ENCODE results near the gene SLC5A11.

Gene SLC5A11

GRCh38 chr16:24845726-24846547, at the start of gene SLC5A11:
SLC5A11 (plus strand) TSS chr16:24845963; CDS start chr16:24858644, 12,681 bp downstream.
- Histone ChIP-seq H3K9me3 (ENCODE audit: control insufficient read depth, low read length) (no peaks in the 10 kb centered on the region), H3K4me2 (ENCODE audit: low read length) (no peak within 1 kb of the TSS), H2AFZ (no peak within 1 kb of the TSS), H3K36me3 (ENCODE audit: control insufficient read depth, insufficient read depth, low read length) (no peaks in the 10 kb centered on the region), H3K27me3 (ENCODE audit: control insufficient read depth, insufficient read depth, low read length) (no peaks in the 10 kb centered on the region), H3K9ac (no peak within 1 kb of the TSS), H3K4me1 (no peaks in the 10 kb centered on the region), H3K27ac (no peak within 1 kb of the TSS), H3K4me3 (ENCODE audit: low read depth, low read length) (no peak within 1 kb of the TSS), H3K79me2 (no peaks in the 10 kb centered on the region)
- TF ChIP-seq CTCF (IDR thresholded peaks at IDR 0.05) = no peak

- H3K4me1 ChIP-seq = no peaks in the 10 kb centered on the region
- H2AFZ ChIP-seq = no peak overlapping the region
- H3K79me2 ChIP-seq = peaks cover 8% of the 10 kb centered on the region
- H3K4me3 ChIP-seq (ENCODE audit: low read depth, low read length) = no peak overlapping the region
- no peak overlapping the region for H3K9ac ChIP-seq
- no peaks in the 10 kb centered on the region for H3K36me3 ChIP-seq (ENCODE audit: control insufficient read depth, insufficient read depth, low read length)
- no peak overlapping the region for H3K27ac ChIP-seq
- H3K9me3 ChIP-seq (ENCODE audit: control insufficient read depth, low read length) = no peaks in the 10 kb centered on the region
- H3K27me3 ChIP-seq (ENCODE audit: control insufficient read depth, insufficient read depth, low read length) = no peaks in the 10 kb centered on the region
- no peak for TF ChIP-seq CTCF (IDR thresholded peaks at IDR 0.05)
- no peak overlapping the region for H3K4me2 ChIP-seq (ENCODE audit: low read length)
Measured at GRCh38 chr16:24800586-24800985, 45.2 kb upstream of the SLC5A11 start.

DNA sequence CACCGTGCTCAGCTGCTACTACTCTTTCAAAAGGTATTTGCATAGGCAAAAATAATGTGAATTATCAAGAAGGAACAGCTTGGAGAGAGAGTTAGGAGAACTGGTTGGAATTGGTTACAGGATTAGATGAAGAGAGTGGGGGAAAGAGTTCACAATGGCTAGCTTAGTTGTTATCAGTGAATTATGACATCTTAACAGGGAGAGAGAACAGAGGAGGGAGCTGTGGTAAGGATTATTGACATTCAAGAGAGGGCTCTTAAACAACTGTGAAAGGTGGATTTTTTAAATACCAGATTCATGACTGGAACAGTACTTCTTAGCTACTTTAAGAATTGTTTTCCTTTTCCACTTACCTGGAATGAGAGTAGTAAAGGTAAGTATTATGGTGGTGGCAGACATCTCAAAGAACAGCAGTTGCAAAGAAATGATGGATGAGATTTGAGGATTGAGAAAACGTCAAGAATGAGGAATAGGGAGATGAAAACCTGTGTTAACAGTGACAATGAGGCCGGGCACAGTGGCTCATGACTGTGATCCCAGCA, 43.9 kb upstream of the SLC5A11 start:
- Histone ChIP-seq H3K36me3 (ENCODE audit: control insufficient read depth, insufficient read depth, low read length) (no peaks in the 10 kb centered on the region), H3K9me3 (ENCODE audit: control insufficient read depth, low read length) (no peaks in the 10 kb centered on the region), H3K27ac (no peak overlapping the region), H2AFZ (no peak overlapping the region), H3K4me3 (ENCODE audit: low read depth, low read length) (no peak overlapping the region), H3K4me2 (ENCODE audit: low read length) (no peak overlapping the region), H3K79me2 (peaks cover 8% of the 10 kb centered on the region), H3K4me1 (no peaks in the 10 kb centered on the region), H3K27me3 (ENCODE audit: control insufficient read depth, insufficient read depth, low read length) (no peaks in the 10 kb centered on the region), H3K9ac (no peak overlapping the region)
- TF ChIP-seq CTCF (IDR thresholded peaks at IDR 0.05) = no peak

- no peak overlapping the region for H3K27ac ChIP-seq
- no peaks in the 10 kb centered on the region for H3K27me3 ChIP-seq (ENCODE audit: control insufficient read depth, insufficient read depth, low read length)
- no peaks in the 10 kb centered on the region for H3K9me3 ChIP-seq (ENCODE audit: control insufficient read depth, low read length)
- H3K36me3 ChIP-seq (ENCODE audit: control insufficient read depth, insufficient read depth, low read length) = no peaks in the 10 kb centered on the region
- no peak overlapping the region for H3K9ac ChIP-seq
- H2AFZ ChIP-seq = no peak overlapping the region
- H3K4me1 ChIP-seq = no peaks in the 10 kb centered on the region
- TF ChIP-seq CTCF (IDR thresholded peaks at IDR 0.05) = no peak
- H3K79me2 ChIP-seq = peaks cover 3% of the 10 kb centered on the region
- H3K4me2 ChIP-seq (ENCODE audit: low read length) = no peak overlapping the region
- H3K4me3 ChIP-seq (ENCODE audit: low read depth, low read length) = no peak overlapping the region
Measured at GRCh38 chr16:24805484-24805883, 40.3 kb upstream of the SLC5A11 start.

Data from parathyroid adenoma (tissue), 2 donors.